Chondrocyte (in vitro differentiated cells): ENCODE data around the gene BCL2. TPM values are rescaled to one million over a fixed set of nuclear protein-coding genes. Genes with fewer than 3 reads are reported as not detected.

Experiments used
- DNase-seq: peaks from one replicate; pipeline ENCODE4 v3.0.0; 2021; ENCODE audit warnings: mixed read lengths, low spot score
- H3K27ac Mint-ChIP-seq: one replicate; pipeline ENCODE4 v1.8.0; 2021; ENCODE audit warnings: mild to moderate bottlenecking, moderate library complexity, mixed read lengths; ENCODE audit not compliant: unreplicated experiment
- H3K27me3 Mint-ChIP-seq: 2 replicates; pipeline ENCODE4 v1.8.0; 2021; ENCODE audit warnings: low read depth, mixed read lengths
- H3K36me3 Mint-ChIP-seq: 2 replicates; pipeline ENCODE4 v1.8.0; 2021; ENCODE audit warnings: low read depth, mixed read lengths
- H3K4me1 Mint-ChIP-seq: 2 replicates; pipeline ENCODE4 v1.8.0; 2021; ENCODE audit warnings: low read depth, mild to moderate bottlenecking, mixed read lengths
- H3K4me3 Mint-ChIP-seq: one replicate; pipeline ENCODE4 v1.8.0; 2021; ENCODE audit warnings: mild to moderate bottlenecking, moderate library complexity, mixed read lengths; ENCODE audit not compliant: unreplicated experiment
- H3K9me3 Mint-ChIP-seq: 2 replicates; pipeline ENCODE4 v1.8.0; 2021; ENCODE audit warnings: low read depth, mixed read lengths
- total RNA-seq: library from RNA; stranded (reverse); gene quantifications from 3 replicates; pipeline ENCODE4 v1.2.1, GENCODE V29; 2021
- TF ChIP-seq, protein P1 (sequence below): fragments of 200-600 bp; sonication (generic); IDR thresholded peaks from 2 replicates; pipeline ENCODE4 v1.5.0; 2021; ENCODE audit warnings: antibody characterized with exemption, mild to moderate bottlenecking, moderate library complexity

The BCL2 gene
- total RNA-seq, 1 donor from 2014 or later: 8.6 TPM

DNA sequence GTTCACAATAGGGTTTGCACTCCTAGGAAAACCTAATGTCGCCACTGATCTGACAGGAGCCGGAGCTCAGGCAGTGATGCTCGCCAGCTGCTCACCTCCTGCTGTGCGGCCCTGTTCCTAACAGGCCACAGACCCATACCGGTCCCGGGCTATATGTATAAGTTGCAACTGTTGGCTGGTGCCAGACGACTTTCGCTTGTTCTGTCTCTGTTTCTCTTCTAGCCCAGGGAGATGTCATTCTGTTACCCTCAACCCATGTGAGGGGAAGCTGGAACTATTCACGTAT is 170.3 kb downstream of the BCL2 start:
- Mint-ChIP-seq H3K27me3 (peaks cover 9% of the 10 kb centered on the region), H3K9me3 (no peaks in the 10 kb centered on the region)

DNA sequence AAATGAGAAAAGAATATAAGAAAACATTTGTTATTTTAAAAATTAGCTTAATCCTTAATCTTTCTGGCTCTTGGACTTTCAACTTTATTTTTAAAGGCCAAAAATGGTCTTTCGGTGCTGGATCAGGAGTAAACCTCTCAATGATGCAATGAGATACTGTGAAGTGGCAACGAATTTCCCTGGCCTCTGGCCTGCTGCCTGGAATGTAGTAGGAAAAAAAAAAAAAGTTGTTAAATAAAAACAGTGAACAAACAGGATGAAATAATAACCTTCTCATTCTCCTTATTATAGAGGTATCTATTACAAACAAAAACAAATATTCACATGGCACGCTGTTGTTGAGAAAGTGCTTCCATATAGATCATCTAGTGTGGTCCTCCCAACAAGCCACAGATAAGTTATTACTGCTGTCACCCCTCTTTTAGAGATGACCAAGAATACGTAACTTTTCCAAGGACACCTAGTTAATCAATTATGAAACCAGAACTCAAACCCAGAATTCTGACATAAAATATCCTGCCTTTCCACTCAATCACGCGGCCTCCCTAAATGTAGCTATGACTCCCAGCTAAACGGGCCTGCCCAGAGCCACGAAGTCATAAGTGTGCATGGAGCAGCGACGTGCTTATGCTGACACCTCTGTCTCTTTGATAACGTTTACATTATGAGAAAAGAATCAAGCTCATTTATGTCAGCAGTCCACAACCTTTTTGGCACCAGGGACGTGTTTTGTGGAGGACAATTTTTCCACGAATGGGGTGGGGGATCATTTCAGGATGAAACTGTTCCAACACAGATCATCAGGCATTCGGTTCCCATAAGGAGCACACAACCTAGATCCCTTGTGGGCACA is 170.9 kb downstream of the BCL2 start:
- H3K36me3 Mint-ChIP-seq: peaks cover 2% of the 10 kb centered on the region
- TF ChIP-seq, protein P1, sequence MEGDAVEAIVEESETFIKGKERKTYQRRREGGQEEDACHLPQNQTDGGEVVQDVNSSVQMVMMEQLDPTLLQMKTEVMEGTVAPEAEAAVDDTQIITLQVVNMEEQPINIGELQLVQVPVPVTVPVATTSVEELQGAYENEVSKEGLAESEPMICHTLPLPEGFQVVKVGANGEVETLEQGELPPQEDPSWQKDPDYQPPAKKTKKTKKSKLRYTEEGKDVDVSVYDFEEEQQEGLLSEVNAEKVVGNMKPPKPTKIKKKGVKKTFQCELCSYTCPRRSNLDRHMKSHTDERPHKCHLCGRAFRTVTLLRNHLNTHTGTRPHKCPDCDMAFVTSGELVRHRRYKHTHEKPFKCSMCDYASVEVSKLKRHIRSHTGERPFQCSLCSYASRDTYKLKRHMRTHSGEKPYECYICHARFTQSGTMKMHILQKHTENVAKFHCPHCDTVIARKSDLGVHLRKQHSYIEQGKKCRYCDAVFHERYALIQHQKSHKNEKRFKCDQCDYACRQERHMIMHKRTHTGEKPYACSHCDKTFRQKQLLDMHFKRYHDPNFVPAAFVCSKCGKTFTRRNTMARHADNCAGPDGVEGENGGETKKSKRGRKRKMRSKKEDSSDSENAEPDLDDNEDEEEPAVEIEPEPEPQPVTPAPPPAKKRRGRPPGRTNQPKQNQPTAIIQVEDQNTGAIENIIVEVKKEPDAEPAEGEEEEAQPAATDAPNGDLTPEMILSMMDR: no peak
- no peak for DNase-seq
- H3K4me3 Mint-ChIP-seq: no peak overlapping the region
- H3K27ac Mint-ChIP-seq: peak overlapping the region; percentile 97
- H3K27me3 Mint-ChIP-seq: peaks cover 3% of the 10 kb centered on the region
- H3K4me1 Mint-ChIP-seq: peaks cover 65% of the 10 kb centered on the region
- H3K9me3 Mint-ChIP-seq: no peaks in the 10 kb centered on the region

More for the DNA sequence above, 170.3 kb downstream of the BCL2 start:
- H3K36me3 Mint-ChIP-seq: peaks cover 4% of the 10 kb centered on the region
- DNase-seq: no peak
- TF ChIP-seq, protein P1: no peak
- no peak overlapping the region for H3K4me3 Mint-ChIP-seq
- peak overlapping the region; percentile 97 for H3K27ac Mint-ChIP-seq
- peaks cover 61% of the 10 kb centered on the region for H3K4me1 Mint-ChIP-seq

DNA sequence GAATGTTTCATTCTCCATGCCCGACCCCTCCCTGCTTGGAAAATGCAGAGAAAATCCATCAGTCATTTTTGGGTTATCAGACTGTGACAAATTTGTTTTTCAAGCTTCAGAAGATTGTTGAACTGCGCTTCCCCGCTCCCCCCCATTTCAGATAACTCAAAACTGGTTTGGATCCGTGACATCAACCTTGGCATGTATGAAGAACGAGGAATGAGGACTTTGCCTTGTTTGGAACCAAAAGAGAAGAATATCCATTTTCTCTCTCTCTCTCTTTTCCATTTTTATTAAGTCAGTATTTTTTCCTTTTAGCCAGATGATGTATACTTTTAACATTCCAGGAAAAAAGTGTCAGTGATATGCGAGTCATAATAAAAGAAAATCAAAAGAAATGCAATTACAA is 171.6 kb downstream of the BCL2 start:
- TF ChIP-seq, protein P1: no peak
- H3K27me3 Mint-ChIP-seq: no peaks in the 10 kb centered on the region
- peaks cover 2% of the 10 kb centered on the region for H3K36me3 Mint-ChIP-seq
- H3K9me3 Mint-ChIP-seq: no peaks in the 10 kb centered on the region
- DNase-seq: no peak
- peak overlapping the region; percentile 97 for H3K27ac Mint-ChIP-seq
- no peak overlapping the region for H3K4me3 Mint-ChIP-seq
- peaks cover 72% of the 10 kb centered on the region for H3K4me1 Mint-ChIP-seq

DNA sequence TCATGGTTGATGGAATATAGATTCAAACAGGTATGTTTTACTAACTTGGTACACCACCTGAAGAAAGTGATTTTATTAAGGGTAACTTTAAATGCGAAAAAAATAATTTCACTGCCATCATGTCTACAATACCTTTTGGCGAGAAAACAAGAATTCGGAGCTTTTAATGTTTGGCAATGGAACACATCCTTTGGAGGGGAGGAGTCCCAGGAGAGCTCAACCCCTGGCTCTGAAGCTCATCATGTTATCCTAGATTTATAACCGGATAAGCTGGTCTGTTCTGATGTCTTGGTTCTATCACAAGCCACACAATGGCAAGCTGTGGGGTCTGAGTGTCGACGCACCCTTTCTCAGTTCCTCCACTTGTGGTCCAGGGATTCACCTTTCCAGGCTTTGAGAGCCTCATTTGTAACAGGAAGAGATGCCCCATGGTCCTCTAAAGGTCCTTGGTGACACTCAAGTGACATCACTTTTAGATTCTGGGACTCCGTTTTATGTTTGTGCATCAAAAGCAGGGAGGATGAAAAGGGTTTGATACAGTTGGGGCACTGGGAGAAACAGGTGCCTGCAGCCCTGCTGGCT is 172.7 kb downstream of the BCL2 start:
- Mint-ChIP-seq H3K4me1 (peaks cover 75% of the 10 kb centered on the region), H3K36me3 (peaks cover 2% of the 10 kb centered on the region), H3K27me3 (no peaks in the 10 kb centered on the region), H3K27ac (no peak overlapping the region), H3K4me3 (no peak overlapping the region), H3K9me3 (no peaks in the 10 kb centered on the region)
- DNase-seq: no peak
- TF ChIP-seq, protein P1: no peak

DNA sequence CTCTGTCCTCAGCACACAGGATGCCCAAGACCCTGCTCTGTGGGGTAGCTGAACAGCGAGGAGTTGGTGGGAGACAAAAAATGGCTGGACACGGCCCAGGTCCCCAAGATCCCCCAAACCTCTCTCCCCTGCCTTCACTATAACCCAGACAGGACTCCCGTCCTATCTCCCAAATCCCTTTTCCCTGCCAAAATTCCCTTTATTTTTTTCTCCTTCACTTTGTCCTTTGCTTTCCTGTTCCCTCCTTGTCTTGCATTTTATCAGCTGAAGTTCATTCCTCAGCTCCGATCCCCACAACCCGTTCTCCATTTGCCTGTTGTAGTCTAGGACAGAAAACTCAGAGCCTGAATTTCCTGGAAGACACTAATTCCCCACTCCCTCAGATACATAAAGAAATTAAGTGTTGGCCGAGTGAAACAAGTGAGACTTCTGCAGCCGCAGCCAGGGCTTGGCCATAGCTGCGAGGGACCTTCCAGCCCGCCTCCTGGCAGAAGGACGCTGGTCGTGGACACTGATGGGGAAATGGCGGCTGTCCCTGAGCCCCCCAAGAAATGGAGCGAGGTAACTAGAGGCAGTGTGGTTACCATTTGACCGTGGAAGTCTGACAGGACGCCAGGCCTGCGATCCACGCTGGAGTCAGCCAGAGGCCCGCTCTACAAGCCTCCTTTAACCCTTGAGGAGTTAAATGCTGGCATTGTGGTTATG is 173.6 kb downstream of the BCL2 start:
- H3K4me1 Mint-ChIP-seq: peaks cover 73% of the 10 kb centered on the region
- H3K36me3 Mint-ChIP-seq: peaks cover under 1% of the 10 kb centered on the region
- TF ChIP-seq, protein P1: no peak
- H3K27ac Mint-ChIP-seq: peak overlapping the region; percentile 81
- no peak overlapping the region for H3K4me3 Mint-ChIP-seq
- DNase-seq: no peak
- no peaks in the 10 kb centered on the region for H3K9me3 Mint-ChIP-seq
- H3K27me3 Mint-ChIP-seq: no peaks in the 10 kb centered on the region
